Endothelial cell of umbilical vein (primary cell): ENCODE data around the gene DMD. TPM values are rescaled to one million over a fixed set of nuclear protein-coding genes. Genes with fewer than 3 reads are reported as not detected.

Source experiments
- BruUV-seq: library from RNA; stranded (reverse); fragments of 400-500 nt; replicated peaks from 2 replicates; lab custom pipeline; 2021; lab: Mats Ljungman, UMichigan
- CTCF ChIA-PET: fragments of 300-600, 350-600 bp; sonication (Branson Sonifier 250); formaldehyde crosslinking; loops from one replicate; lab custom pipeline; 2021; ENCODE audit warnings: antibody characterized with exemption, inconsistent platforms; lab: Charles Lee
- POLR2A ChIA-PET: fragments of 300-600, 350-600 bp; sonication (Branson Sonifier 250); formaldehyde crosslinking; loops from one replicate; lab custom pipeline; 2021; ENCODE audit warnings: antibody characterized with exemption, inconsistent platforms; lab: Charles Lee
- DNase-seq: peaks from one replicate; pipeline ENCODE4 v3.0.0-alpha.2; 2011; ENCODE audit warnings: low read depth, low spot score
- FAIRE-seq: peaks from 2 replicates; lab custom pipeline; 2011; peaks lifted over from hg19 to GRCh38; lab: Jason Lieb, UNC
- H2AFZ ChIP-seq: 2 replicates; pipeline ENCODE4 v1.6.0; 2012; ENCODE audit warnings: low read depth, low read length, control low read depth, inconsistent platforms
- H3K27ac ChIP-seq: 2 replicates; pipeline ENCODE4 v1.5.1; 2011; ENCODE audit warnings: low read depth, mild to moderate bottlenecking, control low read depth, low read length, moderate library complexity; ENCODE audit not compliant: insufficient read depth
- H3K27me3 ChIP-seq, 2 experiments: 2 replicates each; pipeline versions ENCODE4 v1.6.0 to v1.6.1; 2011; ENCODE audit warnings: low read length in 2 of 2, mixed read lengths in 1 of 2; ENCODE audit not compliant: control insufficient read depth in 2 of 2, insufficient read depth in 2 of 2
- H3K36me3 ChIP-seq, 2 experiments: 2 replicates in 1 of 2; 3 replicates in 1 of 2; pipeline ENCODE4 v1.5.1; 2011; ENCODE audit warnings: low read length in 2 of 2, mild to moderate bottlenecking in 1 of 2, moderate library complexity in 1 of 2; ENCODE audit not compliant: control insufficient read depth in 2 of 2, insufficient read depth in 2 of 2; ENCODE audit errors: extremely low read depth in 1 of 2
- H3K4me1 ChIP-seq: 3 replicates; pipeline ENCODE4 v1.5.1; 2011; ENCODE audit warnings: mild to moderate bottlenecking, low read length; ENCODE audit not compliant: control insufficient read depth, insufficient read depth; ENCODE audit errors: extremely low read depth
- H3K4me2 ChIP-seq: 2 replicates; pipeline ENCODE4 v1.6.1; 2011; ENCODE audit warnings: low read length, control low read depth, mixed read lengths; ENCODE audit not compliant: insufficient read depth
- H3K4me3 ChIP-seq, 3 experiments: fragments of 200-600 bp in 1 of 3; sonication (generic), shearing (Covaris generic) in 1 of 3; replicated peaks in 1 of 3; 2 replicates each; pipeline ENCODE4 v1.5.1; 2011 to 2016; ENCODE audit warnings: control low read depth in 3 of 3, low read length in 3 of 3, mild to moderate bottlenecking in 2 of 3, inconsistent platforms in 1 of 3, low read depth in 1 of 3, moderate library complexity in 1 of 3; ENCODE audit not compliant: insufficient read depth in 1 of 3
- H3K79me2 ChIP-seq: 2 replicates; pipeline ENCODE4 v1.6.0; 2012; ENCODE audit warnings: low read length, inconsistent platforms; ENCODE audit not compliant: control insufficient read depth, insufficient read depth
- H3K9ac ChIP-seq: replicated peaks from 2 replicates; pipeline ENCODE3; 2011; ENCODE audit warnings: low read length, control low read depth; ENCODE audit not compliant: insufficient read depth; ENCODE audit errors: extremely low read depth
- H3K9me1 ChIP-seq: replicated peaks from 3 replicates; pipeline ENCODE4 v1.6.0; 2011; ENCODE audit warnings: mild to moderate bottlenecking, low read length; ENCODE audit not compliant: control insufficient read depth, insufficient read depth; ENCODE audit errors: extremely low read depth
- H3K9me3 ChIP-seq: replicated peaks from 2 replicates; pipeline ENCODE4 v1.5.1; 2012; ENCODE audit warnings: low read length, inconsistent platforms; ENCODE audit not compliant: control insufficient read depth, insufficient read depth
- H4K20me1 ChIP-seq: replicated peaks from 2 replicates; pipeline ENCODE3; 2011; ENCODE audit warnings: mild to moderate bottlenecking, low read length; ENCODE audit not compliant: control insufficient read depth, insufficient read depth; ENCODE audit errors: extremely low read depth
- CTCF ChIP-seq, 2 donors: IDR thresholded peaks; 1 replicate in 1 of 2; 2 replicates in 1 of 2; pipeline ENCODE4 v1.5.1; 2011; ENCODE audit warnings: low read length in 2 of 2, mild to moderate bottlenecking in 2 of 2, moderate library complexity in 2 of 2, control low read depth in 1 of 2, inconsistent platforms in 1 of 2, low read depth in 1 of 2; ENCODE audit not compliant: insufficient read depth in 1 of 2; ENCODE audit errors: extremely low read depth in 1 of 2
- EZH2 ChIP-seq: IDR thresholded peaks from 2 replicates; pipeline ENCODE4 v1.6.1; 2012; ENCODE audit warnings: borderline replicate concordance, low read depth, mild to moderate bottlenecking, moderate library complexity, low read length, inconsistent platforms; ENCODE audit not compliant: severe bottlenecking
- FOS ChIP-seq: IDR thresholded peaks from 2 replicates; pipeline ENCODE4 v1.6.1; 2011; ENCODE audit warnings: mild to moderate bottlenecking, low read length, moderate library complexity, borderline replicate concordance; ENCODE audit not compliant: insufficient read depth
- GATA2 ChIP-seq: IDR thresholded peaks from 2 replicates; pipeline ENCODE4 v1.7.0; 2011; ENCODE audit warnings: low read depth, mild to moderate bottlenecking, moderate library complexity, mixed read lengths, low read length; ENCODE audit not compliant: insufficient read length, insufficient read depth
- JUN ChIP-seq: IDR thresholded peaks from 2 replicates; pipeline ENCODE4 v1.6.1; 2011; ENCODE audit warnings: borderline replicate concordance, low read depth; ENCODE audit not compliant: insufficient read length, insufficient read depth
- MAX ChIP-seq: IDR thresholded peaks from 2 replicates; pipeline ENCODE4 v1.6.1; 2011; ENCODE audit not compliant: insufficient read depth, insufficient read length
- MYC ChIP-seq: IDR thresholded peaks from one replicate; pipeline ENCODE4 v1.6.1; 2011; ENCODE audit warnings: mild to moderate bottlenecking, low read depth, low read length
- POLR2A ChIP-seq: IDR thresholded peaks from 2 replicates; pipeline ENCODE4 v1.6.1; 2012; ENCODE audit warnings: low read depth, mild to moderate bottlenecking, control low read depth, low read length
- POLR2AphosphoS5 ChIP-seq: IDR thresholded peaks from 2 replicates; pipeline ENCODE4 v1.6.1; 2012; ENCODE audit warnings: low read depth, mild to moderate bottlenecking, control low read depth, low read length, moderate library complexity; ENCODE audit not compliant: insufficient read depth
- dilution Hi-C: fragments of 300-500 bp; cut with MboI; formaldehyde crosslinking; loops from one replicate; pipeline ENCODE4 v1.15.0; 2019; ENCODE audit warnings: low sequenced_read_pairs; ENCODE audit not compliant: extremely low pct_ligation_motif_present
- intact Hi-C: fragments of 100-400 bp; cut with micrococcal nuclease; formaldehyde crosslinking; loops from one replicate; pipeline ENCODE4 v1.10.0; 2022
- polyA plus RNA-seq, 4 experiments: library from polyadenylated mRNA; depleted of rRNA in 3 of 4; stranded (reverse) in 3 of 4; unstranded in 1 of 4; fragments of >200 nt; gene quantifications; 2 replicates each; pipeline versions ENCODE4 v1.2.1 to v1.2.3, GENCODE V29; 2011 to 2012; ENCODE audit warnings: missing spikeins in 1 of 4
- total RNA-seq: library from RNA; stranded (reverse); gene quantifications from 2 replicates; pipeline ENCODE4 v1.2.3, GENCODE V29; 2021

Gene DMD
- total and polyA plus RNA-seq, 2 donors (not counting 3 experiments of a cell fraction or from before 2014, with no cell fraction given), result 7.3 to 9.0 TPM

DNA sequence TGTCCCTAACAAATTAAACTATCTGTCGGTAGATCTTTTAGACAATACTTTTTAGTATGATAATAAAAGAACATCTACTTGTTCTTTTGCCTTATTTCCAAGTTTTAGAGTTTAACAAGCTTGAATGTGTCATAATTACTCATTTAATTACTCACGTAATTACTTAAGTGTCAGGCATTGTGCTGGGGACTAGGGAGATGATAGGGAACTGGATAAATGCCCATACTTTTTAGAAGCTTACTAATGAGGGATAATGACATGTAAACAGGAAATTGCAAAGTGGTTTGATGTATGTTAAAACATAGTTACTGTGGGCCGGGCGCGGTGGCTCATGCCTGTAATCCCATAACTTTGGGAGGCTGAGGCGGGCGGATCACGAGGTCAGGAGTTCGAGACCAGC lies 158.3 kb downstream of the DMD start:
- H3K4me3 ChIP-seq, result no peak overlapping the region
- CTCF ChIA-PET, result no interaction called here
- H3K9ac ChIP-seq, result no peak overlapping the region
- H3K9me3 ChIP-seq, result no peaks in the 10 kb centered on the region
- H3K27ac ChIP-seq, result no peak overlapping the region
- no peaks in the 10 kb centered on the region for H3K36me3 ChIP-seq
- DNase-seq (no peak), FAIRE-seq (no peak)
- dilution Hi-C loops (no loop called here), intact Hi-C loops (no loop called here)
- H3K9me1 ChIP-seq, result no peaks in the 10 kb centered on the region
- H4K20me1 ChIP-seq, result no peaks in the 10 kb centered on the region
- H3K79me2 ChIP-seq, result no peaks in the 10 kb centered on the region
- no peak for TF ChIP-seq GATA2
- TF ChIP-seq JUN, result no peak
- TF ChIP-seq POLR2A, result no peak
- no peak for TF ChIP-seq POLR2AphosphoS5
- no peak for TF ChIP-seq FOS
- TF ChIP-seq EZH2, result no peak
- TF ChIP-seq MYC, result no peak
- no peak for TF ChIP-seq MAX
- BruUV-seq, result no TSS peak
- no peak overlapping the region for H2AFZ ChIP-seq
- no peaks in the 10 kb centered on the region for H3K27me3 ChIP-seq
- no peak overlapping the region for H3K4me2 ChIP-seq
- POLR2A ChIA-PET, result no interaction called here
- no peaks in the 10 kb centered on the region for H3K4me1 ChIP-seq

- no peak for FAIRE-seq
These were observed 165.5 kb downstream of the DMD start for GRCh38 chrX:33045882-33046281.

More at GRCh38 chrX:33045882-33046281, 165.5 kb downstream of the DMD start:
- H3K4me1 ChIP-seq, result no peaks in the 10 kb centered on the region
- H4K20me1 ChIP-seq, result no peaks in the 10 kb centered on the region
- H3K79me2 ChIP-seq, result no peaks in the 10 kb centered on the region
- BruUV-seq, result no TSS peak
- POLR2A ChIA-PET, result no interaction called here
- no peak overlapping the region for H3K4me3 ChIP-seq
- H3K9ac ChIP-seq, result no peak overlapping the region
- intact Hi-C loops (no loop called here), dilution Hi-C loops (no loop called here)
- no peak overlapping the region for H3K27ac ChIP-seq
- H2AFZ ChIP-seq, result no peak overlapping the region
- TF ChIP-seq MAX (no peak), FOS (no peak), MYC (no peak), EZH2 (no peak), GATA2 (no peak), CTCF (IDR thresholded peaks at IDR 0.05; ENCODE audit: extremely low read depth in 1 of 2, insufficient read depth in 1 of 2, low read depth in 1 of 2, low read length in 2 of 2) (no peak), POLR2AphosphoS5 (no peak), POLR2A (no peak), JUN (no peak)
- H3K27me3 ChIP-seq, result no peaks in the 10 kb centered on the region
- H3K36me3 ChIP-seq, result no peaks in the 10 kb centered on the region
- DNase-seq, result no peak
- H3K9me3 ChIP-seq, result no peaks in the 10 kb centered on the region
- no peak overlapping the region for H3K4me2 ChIP-seq
- H3K9me1 ChIP-seq, result no peaks in the 10 kb centered on the region
- CTCF ChIA-PET, result no interaction called here
